Measurements from ENCODE around the gene APOD.
"Not testable (repeated sequence)": the region's sequence is repeated elsewhere in the genome, so short reads cannot be mapped to it uniquely, and the experiment has no call there.

The APOD gene

DNA sequence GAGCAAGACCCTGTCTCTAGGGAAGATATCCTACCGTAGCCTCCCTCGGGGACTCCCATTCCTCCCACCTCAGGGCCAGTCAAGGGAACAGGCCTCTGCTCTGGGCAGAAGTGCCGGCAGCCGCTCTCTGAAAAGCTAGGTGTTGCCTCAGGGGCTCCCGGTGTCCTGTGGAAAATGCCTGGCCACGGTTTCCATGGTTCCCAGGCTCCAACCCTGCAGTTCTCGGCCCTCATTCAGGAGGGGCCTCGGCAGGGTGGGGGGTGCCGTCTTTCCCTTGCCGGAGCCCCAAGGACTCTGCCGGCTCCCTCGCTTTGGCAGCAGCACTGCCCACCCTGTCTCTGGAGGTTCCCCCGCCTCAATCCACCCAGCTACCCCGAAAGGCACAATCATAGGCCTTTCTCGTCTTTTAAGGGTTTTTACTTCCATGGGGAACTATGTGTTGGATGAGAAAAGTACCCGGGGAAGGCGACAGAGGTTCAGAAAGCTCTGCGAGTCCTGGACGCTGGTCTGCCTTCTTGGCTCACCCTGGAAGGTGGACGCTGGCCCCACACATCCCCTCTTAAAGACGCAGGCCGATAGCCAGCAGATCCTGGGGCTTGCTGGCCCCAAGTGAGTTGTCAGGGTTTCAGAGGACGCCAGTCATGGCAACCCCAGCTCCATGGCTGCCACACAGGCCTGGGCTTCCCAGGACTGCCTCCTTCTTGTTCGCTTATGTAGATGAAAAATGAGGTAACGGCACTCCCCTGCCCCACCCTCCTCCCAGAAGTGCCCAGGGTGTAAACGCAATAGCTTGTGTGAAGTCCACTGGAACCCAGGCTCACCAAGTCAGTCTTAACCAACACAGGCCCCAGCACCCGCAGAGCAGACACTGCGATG is 34.3 kb upstream of the APOD start:
- DNase-seq, result not testable (repeated sequence)

DNA sequence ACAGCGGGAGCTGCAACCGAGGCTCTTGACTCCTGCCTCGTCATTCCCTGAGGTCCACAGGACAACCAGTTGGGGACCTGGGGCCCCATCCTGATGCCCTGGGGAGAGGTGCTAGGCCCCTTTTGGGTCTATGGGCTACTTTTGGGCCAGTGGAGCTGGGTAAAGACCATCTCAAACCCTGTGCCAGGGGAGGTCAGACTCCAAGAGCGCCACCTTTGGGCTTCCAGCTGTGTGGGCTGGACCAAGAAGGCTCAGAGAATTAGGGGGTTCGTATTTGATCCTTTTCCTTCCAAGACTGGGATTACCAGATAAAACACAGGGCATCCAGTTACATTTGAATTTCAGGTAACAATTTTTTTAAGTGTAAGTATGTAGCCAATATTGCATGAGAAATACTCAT is 33.4 kb upstream of the APOD start:
- DNase-seq, result not testable (repeated sequence)

DNA sequence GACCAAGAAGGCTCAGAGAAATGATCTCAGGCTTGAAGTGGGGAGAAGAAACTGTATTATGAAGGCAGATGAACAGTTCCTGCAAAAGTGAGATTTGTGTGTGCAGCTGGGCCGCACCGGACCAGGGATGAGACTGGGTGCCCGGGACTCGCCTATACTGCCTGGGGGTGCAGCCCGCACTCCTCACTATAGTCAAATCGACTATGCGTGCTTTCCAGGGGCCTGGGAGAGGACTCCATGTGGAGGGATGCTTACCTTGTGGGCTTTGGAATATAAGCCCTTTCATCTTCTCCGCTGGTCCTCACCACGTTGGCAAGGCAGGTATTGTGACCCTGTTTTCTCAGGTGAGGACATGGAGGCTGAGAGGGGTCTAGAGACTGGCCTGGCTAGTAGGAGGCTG is 32.9 kb upstream of the APOD start:
- DNase-seq, result no peak

DNA sequence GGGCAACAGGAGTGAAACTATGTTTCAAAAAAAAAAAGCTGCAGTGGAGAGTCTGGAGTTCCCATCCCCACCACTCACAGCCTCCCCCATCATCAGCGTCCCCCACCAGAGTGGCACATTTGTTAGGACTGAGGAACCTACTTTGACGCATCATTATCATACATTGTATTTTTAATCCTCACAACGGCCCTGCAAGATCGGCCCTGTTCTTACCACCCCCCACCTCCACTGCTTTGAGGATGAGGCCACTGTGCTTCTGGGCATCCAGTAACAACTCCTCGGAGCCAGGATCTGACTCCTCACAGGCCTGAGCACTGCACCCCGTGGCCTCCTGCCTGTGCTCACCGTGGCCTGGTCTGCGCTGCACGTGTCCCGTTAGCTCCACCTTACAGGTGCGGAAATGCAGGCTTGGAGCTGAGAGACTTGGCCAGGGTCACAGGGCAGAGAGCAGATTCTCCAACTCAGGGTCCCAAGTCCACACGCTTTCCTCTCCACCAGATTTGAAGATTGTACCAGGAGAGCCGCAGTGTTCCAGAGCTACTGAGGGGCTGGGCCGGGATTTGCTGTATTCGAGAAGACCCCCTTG is 32.3 kb upstream of the APOD start:
- not testable (repeated sequence) for DNase-seq

DNA sequence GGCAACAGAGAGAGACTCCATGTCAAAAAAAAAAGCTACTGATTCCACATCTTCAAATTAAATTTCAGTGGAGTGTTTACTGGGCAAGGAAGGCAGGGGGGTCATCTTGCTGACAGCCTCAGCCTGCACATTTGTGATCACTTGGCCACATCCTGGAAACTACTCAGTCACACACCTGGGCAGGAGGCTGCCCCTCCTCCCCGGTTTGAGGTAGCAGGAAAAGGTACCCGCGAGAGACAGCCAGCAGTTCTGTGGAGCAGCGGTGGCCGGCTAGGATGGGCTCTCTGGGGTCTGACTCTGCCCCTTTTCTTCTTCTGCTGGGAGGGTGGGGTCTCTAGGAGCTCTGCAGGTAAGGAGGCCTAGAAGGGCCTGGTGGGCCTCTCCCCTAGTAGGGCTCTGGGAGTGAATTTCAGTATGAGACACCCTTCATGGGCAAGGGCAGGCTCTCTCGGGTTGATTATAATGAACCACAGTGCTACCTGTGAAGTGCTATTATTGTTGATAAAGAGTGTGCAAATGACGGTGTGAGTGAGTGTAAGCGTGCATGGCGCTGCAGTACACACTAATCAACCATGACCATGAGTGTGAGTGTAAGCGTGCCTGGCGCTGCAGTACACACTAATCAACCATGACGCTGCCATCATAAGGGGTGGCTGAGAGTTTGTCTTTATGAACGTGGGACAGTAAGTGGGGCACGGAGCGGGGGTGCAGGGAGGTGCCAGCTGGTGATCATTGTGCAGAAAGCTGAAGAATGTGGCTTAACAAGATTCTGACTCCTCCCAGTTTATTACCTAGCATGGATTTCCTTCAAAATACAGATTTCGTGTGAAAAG is 31.1 kb upstream of the APOD start:
- not testable (repeated sequence) for DNase-seq

DNA sequence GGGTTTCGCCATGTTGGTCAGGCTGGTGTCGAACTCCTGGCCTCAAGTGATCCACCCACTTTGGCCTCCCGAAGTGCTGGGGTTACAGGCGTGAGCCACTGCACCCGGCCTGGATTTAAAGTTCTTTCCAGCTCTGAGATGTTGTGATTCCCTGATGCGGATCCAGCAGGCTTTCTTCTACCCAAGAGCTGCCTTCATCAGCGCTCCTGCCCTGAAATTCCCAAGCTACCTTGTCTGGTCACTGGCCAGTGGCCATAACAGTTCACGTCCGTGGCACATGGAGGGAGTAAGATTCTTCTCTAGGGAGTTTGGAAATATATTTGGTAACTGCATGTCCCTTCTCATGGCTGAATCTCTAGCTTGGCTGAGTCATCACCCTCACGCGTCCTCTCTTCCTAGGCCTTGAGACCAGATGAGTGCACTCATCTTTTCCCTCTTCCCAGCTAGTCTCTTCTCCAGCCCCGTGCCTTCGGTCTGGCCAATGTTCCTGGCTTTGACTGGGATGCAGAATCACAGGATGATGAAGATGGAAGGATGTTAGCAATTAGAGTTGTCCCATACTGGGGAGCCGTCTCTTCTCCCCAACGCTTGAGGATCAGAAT is 29.8 kb upstream of the APOD start:
- no peak for DNase-seq

DNA sequence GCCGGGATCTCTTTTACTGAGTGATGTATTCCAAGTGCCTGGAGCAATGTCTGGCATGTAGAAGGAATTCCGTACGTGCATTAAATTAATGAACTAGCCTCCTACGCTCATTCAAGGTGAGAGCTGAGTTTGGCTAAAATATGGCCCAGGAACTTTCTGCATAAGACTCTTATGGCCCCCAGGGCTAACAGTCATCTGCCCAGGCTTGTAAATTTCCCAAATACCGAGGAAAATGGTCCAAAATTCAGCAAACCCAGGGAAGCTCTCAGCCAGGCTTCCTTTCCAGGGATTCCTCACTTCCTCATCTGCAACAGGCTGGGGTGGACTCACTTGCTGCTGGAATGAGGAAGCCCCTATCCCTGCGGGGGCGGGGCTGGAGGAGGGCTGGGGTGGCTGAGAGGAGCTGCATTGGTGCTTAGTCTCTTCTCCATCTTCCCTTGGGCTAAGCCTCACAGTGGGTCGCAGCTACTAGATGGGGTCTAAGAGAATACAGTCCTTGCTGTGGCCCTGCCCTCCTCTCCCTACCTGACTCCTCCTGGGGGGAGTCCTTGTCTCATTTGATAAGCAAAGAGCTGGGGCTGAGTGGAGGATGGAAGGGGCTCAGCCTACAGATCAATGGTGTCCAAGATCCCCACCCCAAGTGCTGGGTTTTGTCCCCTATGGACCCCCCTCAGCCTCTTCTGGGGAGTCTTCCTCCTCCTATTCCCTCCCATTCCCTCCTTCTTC is 28.5 kb upstream of the APOD start:
- no peak for DNase-seq

- no peak for DNase-seq
These were observed 25.5 kb upstream of the APOD start for GRCh38 chr3:195609229-195609628.

- DNase-seq, result not testable (repeated sequence)
These were observed 18.0 kb upstream of the APOD start for GRCh38 chr3:195601785-195602184.

GRCh38 chr3:195601382-195601781 is 17.6 kb upstream of the APOD start:
- DNase-seq, result no peak

DNA sequence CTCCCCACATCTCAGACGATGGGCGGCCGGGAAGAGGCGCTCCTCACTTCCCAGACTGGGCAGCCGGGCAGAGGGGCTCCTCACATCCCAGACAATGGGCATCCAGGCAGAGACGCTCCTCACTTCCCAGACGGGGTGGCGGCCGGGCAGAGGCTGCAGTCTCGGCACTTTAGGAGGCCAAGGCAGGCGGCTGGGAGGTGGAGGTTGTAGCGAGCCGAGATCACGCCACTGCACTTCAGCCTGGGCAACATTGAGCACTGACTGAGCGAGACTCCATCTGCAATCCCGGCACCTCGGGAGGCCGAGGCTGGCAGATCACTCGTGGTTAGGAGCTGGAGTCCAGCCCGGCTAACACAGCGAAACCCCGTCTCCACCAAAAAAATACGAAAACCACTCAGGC is 16.2 kb upstream of the APOD start:
- not testable (repeated sequence) for DNase-seq

DNA sequence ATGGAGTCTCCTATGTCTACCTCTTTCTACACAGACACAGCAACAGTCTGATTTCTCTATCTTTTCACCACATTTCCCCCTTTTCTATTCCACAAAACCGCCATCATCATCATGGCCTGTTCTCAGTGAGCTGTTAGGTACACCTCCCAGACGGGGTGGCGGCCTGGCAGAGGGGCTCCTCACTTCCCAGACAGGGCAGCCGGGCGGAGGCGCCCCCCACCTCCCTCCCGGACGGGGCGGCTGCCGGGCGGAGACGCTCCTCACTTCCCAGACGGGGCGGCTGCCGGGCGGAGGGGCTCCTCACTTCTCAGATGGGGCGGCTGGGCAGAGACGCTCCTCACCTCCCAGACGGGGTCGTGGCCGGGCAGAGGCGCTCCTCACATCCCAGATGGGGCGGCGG is 15.8 kb upstream of the APOD start:
- not testable (repeated sequence) for DNase-seq

- no peak for DNase-seq
These were observed 14.1 kb upstream of the APOD start for GRCh38 chr3:195597848-195598247.

GRCh38 chr3:195597229-195597628 is 13.5 kb upstream of the APOD start:
- DNase-seq, result no peak

DNA sequence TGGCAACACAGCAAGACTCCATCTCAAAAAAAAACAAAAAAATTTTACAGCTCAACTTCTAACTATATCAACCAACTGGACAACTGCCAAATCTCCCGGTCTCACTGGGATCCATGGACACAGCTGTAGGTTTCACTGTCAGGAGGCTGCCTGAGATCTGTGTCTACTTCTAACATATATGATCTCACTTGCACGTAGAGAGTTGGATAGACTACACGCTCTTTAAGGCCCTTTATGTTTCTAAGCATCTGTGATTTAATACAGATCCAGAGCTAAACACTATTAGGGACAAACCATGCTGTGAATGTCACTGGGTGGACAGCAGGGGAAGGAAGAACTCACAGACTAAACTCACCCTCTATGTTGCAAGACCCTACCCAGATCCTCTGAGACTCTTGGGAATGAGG is 13.0 kb upstream of the APOD start:
- no peak for DNase-seq

- no peak for DNase-seq
These were observed 12.2 kb upstream of the APOD start for GRCh38 chr3:195595785-195596531.

- DNase-seq, result no peak
These were observed 8.1 kb upstream of the APOD start for GRCh38 chr3:195591852-195592251.

GRCh38 chr3:195591220-195591619 is 7.5 kb upstream of the APOD start:
- no peak for DNase-seq

DNA sequence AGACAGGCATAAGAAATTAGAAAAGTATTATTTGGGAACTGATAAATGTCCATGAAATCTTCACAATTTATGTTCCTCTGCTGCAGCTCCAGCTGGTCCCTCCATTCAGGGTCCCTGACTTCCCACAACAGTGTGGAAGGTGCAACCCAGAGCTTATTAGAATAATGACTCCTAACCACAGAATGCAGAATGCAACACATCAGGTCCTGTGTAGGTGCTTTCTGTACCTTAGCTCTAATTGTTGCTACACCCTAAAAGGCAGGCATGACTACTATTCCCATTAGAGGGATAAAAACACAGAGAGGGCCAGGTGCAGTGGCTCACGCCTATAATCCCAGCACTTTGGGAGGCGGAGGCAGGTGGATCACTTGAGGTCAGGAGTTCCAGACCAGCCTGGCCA is 6.6 kb upstream of the APOD start:
- not testable (repeated sequence) for DNase-seq

GRCh38 chr3:195589796-195590195 is 6.1 kb upstream of the APOD start:
- DNase-seq, result not testable (repeated sequence)

- no peak for DNase-seq
These were observed 4.1 kb upstream of the APOD start for GRCh38 chr3:195587824-195588223.

DNA sequence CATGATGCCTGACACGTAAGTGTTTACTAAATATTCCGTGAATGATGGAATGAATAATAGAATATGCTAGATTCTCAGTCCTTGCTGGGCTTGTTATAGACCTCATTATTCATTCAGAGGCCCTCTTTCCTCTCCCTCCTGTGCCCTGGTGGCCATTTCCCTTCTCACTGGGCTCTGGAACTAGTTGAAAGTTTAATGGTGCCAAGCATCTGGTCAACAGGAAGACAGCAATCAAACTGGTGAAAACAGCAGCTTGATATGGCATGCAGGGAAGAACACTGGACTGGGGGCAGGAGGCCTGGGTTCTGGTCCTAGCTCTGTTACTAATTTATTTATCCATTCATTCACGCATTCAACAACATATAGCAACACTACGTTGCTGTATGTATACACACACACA is 3.7 kb upstream of the APOD start:
- no peak for DNase-seq

Measured in SW 1271 (cell line).